ENCODE data around the gene PDZD2. TPM values are rescaled to one million over a fixed set of nuclear protein-coding genes. Genes with fewer than 3 reads are reported as not detected.

Gene PDZD2
- total and polyA plus RNA-seq, 2 experiments from 2014 or later: 0.21 TPM; not detected in 1

DNA sequence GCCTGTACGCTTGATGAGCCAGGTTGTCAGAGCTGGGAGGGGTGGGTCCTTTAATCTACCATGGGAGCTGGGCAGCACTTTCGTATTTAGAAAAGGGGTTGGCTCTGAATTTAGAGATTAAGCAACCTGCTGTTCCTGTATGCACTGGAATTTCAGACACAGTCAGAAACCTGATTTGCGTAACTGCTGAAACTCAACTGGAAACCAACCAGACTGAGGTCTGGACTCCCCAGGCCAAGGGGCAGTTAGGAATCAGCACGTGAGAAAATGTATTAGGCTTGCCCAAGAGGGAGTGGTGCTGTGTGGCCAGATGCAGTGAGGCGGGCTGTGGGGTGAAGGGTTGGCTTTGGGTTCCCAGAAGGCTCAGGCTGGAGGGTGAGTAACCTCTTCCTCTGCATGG is 300.2 kb downstream of the PDZD2 start:
- Histone ChIP-seq H3K4me3 (no peak overlapping the region), H3K36me3 (ENCODE audit: low read depth) (no peaks in the 10 kb centered on the region), H3F3A (ENCODE audit: insufficient read depth) (no peaks in the 10 kb centered on the region), H3K9ac (no peak overlapping the region), H3K9me2 (ENCODE audit: insufficient read depth) (no peaks in the 10 kb centered on the region), H3K27ac (no peak overlapping the region), H3K4me2 (ENCODE audit: unreplicated experiment) (no peak overlapping the region), H4K20me1 (ENCODE audit: insufficient read depth) (no peaks in the 10 kb centered on the region), H3K79me2 (ENCODE audit: insufficient read depth) (no peaks in the 10 kb centered on the region), H3K9me3 (ENCODE audit: low read depth) (no peaks in the 10 kb centered on the region), H3K27me3 (replicated peaks; ENCODE audit: insufficient read depth) (peaks cover 66% of the 10 kb centered on the region), H3K4me1 (ENCODE audit: insufficient read depth) (no peaks in the 10 kb centered on the region), H2AFZ (no peak overlapping the region)
- no peak for DNase-seq
- 65 to 66% methylated on average over 5 of the region's 5 CpGs for WGBS, 2 experiments (ENCODE audit: low coverage in 1 of 2, low lambda C conversion rate in 2 of 2, missing lambda C conversion rate in 2 of 2)
- in situ Hi-C loops (cut with MboI): no loop called here
- TF ChIP-seq EZH2phosphoT487 (IDR thresholded peaks at IDR 0.05; ENCODE audit: insufficient read depth, low read depth) (no peak), EZH2 (IDR thresholded peaks at IDR 0.05; ENCODE audit: insufficient read depth, poor library complexity, severe bottlenecking) (no peak)

GRCh38 chr5:31941151-31941755 is 302.3 kb downstream of the PDZD2 start:
- Histone ChIP-seq H2AFZ (no peak overlapping the region), H3K27ac (no peak overlapping the region), H3K4me3 (no peak overlapping the region), H3K36me3 (ENCODE audit: low read depth) (no peaks in the 10 kb centered on the region), H3K9ac (no peak overlapping the region), H3K4me1 (ENCODE audit: insufficient read depth) (no peaks in the 10 kb centered on the region), H3K9me3 (ENCODE audit: low read depth) (no peaks in the 10 kb centered on the region), H4K20me1 (ENCODE audit: insufficient read depth) (no peaks in the 10 kb centered on the region), H3K9me2 (ENCODE audit: insufficient read depth) (no peaks in the 10 kb centered on the region), H3K4me2 (ENCODE audit: unreplicated experiment) (no peak overlapping the region), H3F3A (ENCODE audit: insufficient read depth) (no peaks in the 10 kb centered on the region), H3K27me3 (replicated peaks; ENCODE audit: insufficient read depth) (peaks cover 60% of the 10 kb centered on the region), H3K79me2 (ENCODE audit: insufficient read depth) (no peaks in the 10 kb centered on the region)
- TF ChIP-seq EZH2phosphoT487 (IDR thresholded peaks at IDR 0.05; ENCODE audit: insufficient read depth, low read depth) (no peak), EZH2 (IDR thresholded peaks at IDR 0.05; ENCODE audit: insufficient read depth, poor library complexity, severe bottlenecking) (no peak)
- DNase-seq: no peak
- in situ Hi-C loops (cut with MboI): no loop called here
- 43 to 45% methylated on average over 4 of the region's 4 CpGs for WGBS, 2 experiments (ENCODE audit: low coverage in 1 of 2, low lambda C conversion rate in 2 of 2, missing lambda C conversion rate in 2 of 2)

DNA sequence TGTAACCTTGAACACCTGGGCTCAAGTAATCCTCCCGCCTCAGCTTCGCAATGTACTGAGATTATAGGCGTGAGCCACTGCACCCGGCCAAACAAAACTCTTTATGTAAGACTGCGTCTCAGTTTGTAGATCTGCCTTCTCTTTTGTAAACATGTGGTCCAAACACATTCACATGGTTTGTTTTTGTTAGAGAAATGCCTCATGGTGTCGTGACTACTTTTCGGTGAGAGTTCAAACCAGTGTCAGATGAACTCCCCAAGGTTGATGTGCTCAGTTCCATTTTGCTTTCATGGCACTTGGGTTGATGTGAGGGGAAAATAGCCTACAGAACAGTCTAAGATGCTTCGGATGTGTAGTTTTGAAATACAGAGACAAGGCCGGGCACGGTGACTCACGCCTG is 303.6 kb downstream of the PDZD2 start:
- H3K36me3 ChIP-seq (ENCODE audit: low read depth): no peaks in the 10 kb centered on the region
- H3K4me1 ChIP-seq (ENCODE audit: insufficient read depth): no peaks in the 10 kb centered on the region
- in situ Hi-C loops (cut with MboI): no loop called here

GRCh38 chr5:31944684-31945445 is 305.9 kb downstream of the PDZD2 start:
- no peaks in the 10 kb centered on the region for H3K4me1 ChIP-seq (ENCODE audit: insufficient read depth)
- H3K4me3 ChIP-seq: no peak overlapping the region
- no peaks in the 10 kb centered on the region for H4K20me1 ChIP-seq (ENCODE audit: insufficient read depth)
- H3K36me3 ChIP-seq (ENCODE audit: low read depth): no peaks in the 10 kb centered on the region
- H3K9me3 ChIP-seq (ENCODE audit: low read depth): no peaks in the 10 kb centered on the region
- no peak overlapping the region for H2AFZ ChIP-seq
- in situ Hi-C loops (cut with MboI): no loop called here
- no peak overlapping the region for H3K27ac ChIP-seq
- DNase-seq: no peak
- 74 to 80% methylated on average over 13 of the region's 13 CpGs for WGBS, 2 experiments (ENCODE audit: low coverage in 1 of 2, low lambda C conversion rate in 2 of 2, missing lambda C conversion rate in 2 of 2)
- no peaks in the 10 kb centered on the region for H3F3A ChIP-seq (ENCODE audit: insufficient read depth)
- no peak overlapping the region for H3K9ac ChIP-seq
- TF ChIP-seq EZH2phosphoT487 (IDR thresholded peaks at IDR 0.05; ENCODE audit: insufficient read depth, low read depth) (no peak), EZH2 (IDR thresholded peaks at IDR 0.05; ENCODE audit: insufficient read depth, poor library complexity, severe bottlenecking) (no peak)
- no peaks in the 10 kb centered on the region for H3K79me2 ChIP-seq (ENCODE audit: insufficient read depth)
- H3K9me2 ChIP-seq (ENCODE audit: insufficient read depth): no peaks in the 10 kb centered on the region
- H3K27me3 ChIP-seq (replicated peaks; ENCODE audit: insufficient read depth): peaks cover 32% of the 10 kb centered on the region
- no peak overlapping the region for H3K4me2 ChIP-seq (ENCODE audit: unreplicated experiment)

More for the DNA sequence above, 303.6 kb downstream of the PDZD2 start:
- H3K27me3 ChIP-seq (replicated peaks; ENCODE audit: insufficient read depth): peaks cover 48% of the 10 kb centered on the region
- no peak for TF ChIP-seq EZH2 (IDR thresholded peaks at IDR 0.05; ENCODE audit: insufficient read depth, poor library complexity, severe bottlenecking)
- no peak for TF ChIP-seq EZH2phosphoT487 (IDR thresholded peaks at IDR 0.05; ENCODE audit: insufficient read depth, low read depth)
- no peaks in the 10 kb centered on the region for H3K79me2 ChIP-seq (ENCODE audit: insufficient read depth)
- H3K4me3 ChIP-seq: no peak overlapping the region
- no peak for DNase-seq
- no peak overlapping the region for H3K9ac ChIP-seq
- no peaks in the 10 kb centered on the region for H3K9me3 ChIP-seq (ENCODE audit: low read depth)
- no peaks in the 10 kb centered on the region for H3F3A ChIP-seq (ENCODE audit: insufficient read depth)
- no peak overlapping the region for H3K4me2 ChIP-seq (ENCODE audit: unreplicated experiment)
- H4K20me1 ChIP-seq (ENCODE audit: insufficient read depth): no peaks in the 10 kb centered on the region
- WGBS, 2 experiments (ENCODE audit: low coverage in 1 of 2, low lambda C conversion rate in 2 of 2, missing lambda C conversion rate in 2 of 2): 73 to 75% methylated on average over 11 of the region's 11 CpGs
- no peak overlapping the region for H3K27ac ChIP-seq
- no peak overlapping the region for H2AFZ ChIP-seq
- no peaks in the 10 kb centered on the region for H3K9me2 ChIP-seq (ENCODE audit: insufficient read depth)
